ENCODE data around the gene PRKCH.

DNA sequence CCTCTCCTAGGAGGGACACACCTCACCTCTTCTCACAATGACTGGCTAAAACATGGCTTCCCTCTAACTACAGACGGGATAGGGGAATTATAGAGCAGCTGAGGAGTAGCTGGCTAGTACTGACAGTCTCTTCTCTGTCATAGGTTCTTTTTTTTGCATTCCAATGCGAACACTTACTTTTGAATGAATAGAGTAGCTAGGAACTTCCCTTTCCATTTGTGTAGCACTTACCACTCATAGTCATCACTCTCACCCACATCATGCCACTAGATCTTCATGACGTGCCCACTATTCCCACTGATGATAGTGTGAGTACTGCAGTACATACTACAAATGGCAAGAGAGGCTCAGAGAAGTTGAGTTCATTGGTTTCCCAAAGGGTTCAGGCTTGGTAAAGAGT lies 230.0 kb downstream of the PRKCH start:
- TF ChIP-seq, protein P1, sequence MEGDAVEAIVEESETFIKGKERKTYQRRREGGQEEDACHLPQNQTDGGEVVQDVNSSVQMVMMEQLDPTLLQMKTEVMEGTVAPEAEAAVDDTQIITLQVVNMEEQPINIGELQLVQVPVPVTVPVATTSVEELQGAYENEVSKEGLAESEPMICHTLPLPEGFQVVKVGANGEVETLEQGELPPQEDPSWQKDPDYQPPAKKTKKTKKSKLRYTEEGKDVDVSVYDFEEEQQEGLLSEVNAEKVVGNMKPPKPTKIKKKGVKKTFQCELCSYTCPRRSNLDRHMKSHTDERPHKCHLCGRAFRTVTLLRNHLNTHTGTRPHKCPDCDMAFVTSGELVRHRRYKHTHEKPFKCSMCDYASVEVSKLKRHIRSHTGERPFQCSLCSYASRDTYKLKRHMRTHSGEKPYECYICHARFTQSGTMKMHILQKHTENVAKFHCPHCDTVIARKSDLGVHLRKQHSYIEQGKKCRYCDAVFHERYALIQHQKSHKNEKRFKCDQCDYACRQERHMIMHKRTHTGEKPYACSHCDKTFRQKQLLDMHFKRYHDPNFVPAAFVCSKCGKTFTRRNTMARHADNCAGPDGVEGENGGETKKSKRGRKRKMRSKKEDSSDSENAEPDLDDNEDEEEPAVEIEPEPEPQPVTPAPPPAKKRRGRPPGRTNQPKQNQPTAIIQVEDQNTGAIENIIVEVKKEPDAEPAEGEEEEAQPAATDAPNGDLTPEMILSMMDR (conservative IDR thresholded peaks at IDR 0.05; ENCODE audit: low read depth, low read length) = no peak
- TF ChIP-seq EZH2 (IDR thresholded peaks at IDR 0.05; ENCODE audit: low read length, unreplicated experiment) = no peak
- TF ChIP-seq EZH2phosphoT487 (IDR thresholded peaks at IDR 0.05; ENCODE audit: borderline replicate concordance, low read length) = no peak
